Measurements from ENCODE around the gene CGB7.

Gene CGB7

GRCh38 chr19:49014870-49015255 lies 42.7 kb downstream of the CGB7 start:
- no peak for DNase-seq

DNA sequence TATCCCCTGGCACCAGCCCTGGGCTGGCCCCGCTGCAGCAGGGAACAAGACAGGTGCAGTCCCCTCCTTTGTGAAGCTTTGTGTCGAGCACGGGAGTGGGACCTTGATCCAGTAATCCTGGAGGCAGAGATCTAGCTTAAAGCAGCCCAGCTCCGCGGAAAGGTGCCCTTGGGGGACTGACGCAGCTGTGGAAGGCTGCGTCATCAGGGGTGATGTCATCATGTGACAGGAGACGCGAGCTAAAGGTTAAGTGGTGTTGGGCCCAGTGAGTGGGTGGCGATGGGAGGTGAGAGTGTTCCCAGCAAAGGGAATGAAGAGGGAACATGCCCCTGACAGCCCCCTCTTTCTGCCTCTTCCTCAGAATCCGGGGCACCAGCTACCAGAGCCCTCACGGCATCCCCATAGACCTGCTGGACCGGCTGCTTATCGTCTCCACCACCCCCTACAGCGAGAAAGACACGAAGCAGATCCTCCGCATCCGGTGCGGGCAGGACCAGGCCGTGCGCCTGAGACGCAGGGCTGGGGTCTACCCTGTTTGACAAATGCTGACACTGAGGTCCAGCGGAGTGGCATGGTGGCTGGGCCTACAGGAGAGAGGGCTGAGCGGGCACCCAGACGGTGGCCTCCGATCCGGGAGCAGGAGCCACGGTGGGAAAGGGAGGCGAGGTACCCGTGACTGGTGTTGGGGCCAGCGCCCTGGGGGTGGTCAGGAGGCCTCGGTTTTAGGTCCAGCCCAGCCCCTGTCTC lies 43.3 kb downstream of the CGB7 start:
- no peak for DNase-seq

DNA sequence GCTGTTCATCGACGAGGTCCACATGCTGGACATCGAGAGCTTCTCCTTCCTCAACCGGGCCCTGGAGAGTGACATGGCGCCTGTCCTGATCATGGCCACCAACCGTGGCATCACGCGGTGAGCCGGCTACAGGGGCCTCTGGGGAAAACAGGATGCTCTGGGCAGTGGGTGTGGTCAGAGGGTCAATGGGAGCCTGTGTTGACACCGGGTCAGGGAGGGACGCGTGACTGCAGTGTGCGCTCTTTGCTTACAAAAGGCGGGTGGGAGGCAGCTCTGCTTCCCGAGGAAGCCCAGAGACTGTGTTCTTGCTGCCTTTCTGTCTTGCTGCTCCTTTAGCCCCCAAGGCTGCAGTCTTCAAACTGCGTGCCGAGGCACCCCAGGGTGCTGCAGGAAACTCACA lies 46.4 kb downstream of the CGB7 start:
- no peak for DNase-seq

DNA sequence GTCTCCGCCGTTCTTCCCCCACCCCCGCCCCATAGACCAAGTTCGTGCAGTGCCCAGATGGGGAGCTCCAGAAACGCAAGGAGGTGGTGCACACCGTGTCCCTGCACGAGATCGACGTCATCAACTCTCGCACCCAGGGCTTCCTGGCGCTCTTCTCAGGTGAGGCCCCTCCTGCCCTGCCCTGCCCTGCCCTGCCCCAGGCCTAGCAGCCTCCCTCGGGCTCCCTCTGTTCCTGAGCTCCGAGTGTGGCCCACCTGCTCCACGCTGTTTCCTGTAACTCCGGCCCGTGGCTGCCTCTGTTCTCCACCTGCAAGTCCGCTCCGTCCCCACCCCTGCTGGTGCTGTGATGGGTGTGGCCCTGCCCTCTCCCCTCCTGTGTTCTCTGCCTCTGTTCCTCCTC lies 47.1 kb downstream of the CGB7 start:
- no peak for DNase-seq

- no peak for DNase-seq
These were observed 47.7 kb downstream of the CGB7 start for GRCh38 chr19:49009828-49010227.

DNA sequence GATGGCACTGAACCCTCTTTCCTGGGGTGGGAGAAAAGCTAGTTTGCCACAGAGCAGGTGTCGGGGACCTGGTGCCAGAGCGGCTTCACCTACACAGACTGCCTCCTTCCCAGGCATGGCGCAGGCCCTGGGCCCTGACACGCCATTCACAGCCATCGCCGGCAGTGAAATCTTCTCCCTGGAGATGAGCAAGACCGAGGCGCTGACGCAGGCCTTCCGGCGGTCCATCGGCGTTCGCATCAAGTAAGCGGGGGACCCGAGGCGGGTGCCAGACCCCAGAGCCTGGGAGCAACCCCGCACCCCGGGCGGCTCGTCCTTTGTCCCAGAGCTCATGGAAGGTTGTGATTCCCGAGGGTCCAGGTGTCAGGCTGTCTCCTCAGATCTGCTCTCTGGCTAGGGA lies 50.6 kb downstream of the CGB7 start:
- no peak for DNase-seq

DNA sequence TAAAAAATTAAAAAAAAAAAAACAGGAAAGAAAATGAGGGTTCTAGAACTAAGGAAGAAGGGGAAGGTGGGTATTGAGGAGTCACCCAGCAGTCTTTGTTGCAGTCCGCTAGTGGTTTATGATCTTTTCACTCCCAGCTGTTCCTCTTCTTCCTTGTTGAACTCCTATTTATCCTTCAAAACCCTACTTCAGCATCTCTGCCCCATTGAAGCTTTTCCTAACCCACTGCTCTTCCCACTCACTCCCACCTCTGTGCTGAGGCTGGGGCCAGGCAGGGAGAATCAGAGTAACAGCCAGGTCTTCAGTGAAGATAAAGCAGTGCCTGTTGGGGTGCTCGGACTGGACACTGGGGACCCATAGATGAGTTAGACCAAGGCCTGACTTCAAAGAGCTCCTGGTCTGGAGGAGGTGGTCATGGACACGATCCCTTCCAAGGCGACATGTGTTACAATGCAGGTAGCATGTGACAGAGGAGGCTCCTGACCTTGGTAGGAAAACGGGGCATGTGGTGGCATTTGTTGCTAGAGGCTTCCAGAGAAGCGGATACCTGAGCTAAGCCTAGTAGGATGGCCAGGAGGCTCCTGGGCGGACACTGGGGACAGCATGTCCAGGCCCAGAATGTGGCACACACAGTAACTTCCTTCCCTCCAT lies 52.5 kb downstream of the CGB7 start:
- no peak for DNase-seq

All from MV-4-11 (cell line).